Bronchial epithelial cell (primary cell): Measurements from ENCODE around the gene JMJD7. TPM values are rescaled to one million over a fixed set of nuclear protein-coding genes. Genes with fewer than 3 reads are reported as not detected.

Experiments
- DNase-seq: peaks from one replicate; pipeline ENCODE4 v3.0.0-alpha.2; 2010; ENCODE audit warnings: low read depth
- FAIRE-seq: peaks from 2 replicates; lab custom pipeline; 2011; peaks lifted over from hg19 to GRCh38; lab: Jason Lieb, UNC
- H3K27me3 ChIP-seq: 2 replicates; pipeline ENCODE4 v1.5.1; 2011; ENCODE audit warnings: low read length; ENCODE audit not compliant: control insufficient read depth, insufficient read depth
- H3K36me3 ChIP-seq: 2 replicates; pipeline ENCODE4 v1.5.1; 2011; ENCODE audit warnings: low read length; ENCODE audit not compliant: control insufficient read depth, insufficient read depth
- H3K4me3 ChIP-seq: 2 replicates; pipeline ENCODE4 v1.5.1; 2011; ENCODE audit warnings: mild to moderate bottlenecking, low read depth, low read length, control low read depth
- total RNA-seq: library from RNA; depleted of rRNA; stranded (reverse); fragments of >200 nt; gene quantifications from 2 replicates; pipeline ENCODE4 v1.2.1, GENCODE V29; 2014
- TF ChIP-seq, protein P1 (sequence below): IDR thresholded peaks from 2 replicates; pipeline ENCODE4 v1.5.1; 2011; ENCODE audit warnings: mild to moderate bottlenecking, moderate library complexity, low read length, control low read depth, inconsistent platforms; ENCODE audit not compliant: insufficient read depth, severe bottlenecking

Gene JMJD7
- total RNA-seq, 1 donor from 2014 or later: 22.9 TPM

DNA sequence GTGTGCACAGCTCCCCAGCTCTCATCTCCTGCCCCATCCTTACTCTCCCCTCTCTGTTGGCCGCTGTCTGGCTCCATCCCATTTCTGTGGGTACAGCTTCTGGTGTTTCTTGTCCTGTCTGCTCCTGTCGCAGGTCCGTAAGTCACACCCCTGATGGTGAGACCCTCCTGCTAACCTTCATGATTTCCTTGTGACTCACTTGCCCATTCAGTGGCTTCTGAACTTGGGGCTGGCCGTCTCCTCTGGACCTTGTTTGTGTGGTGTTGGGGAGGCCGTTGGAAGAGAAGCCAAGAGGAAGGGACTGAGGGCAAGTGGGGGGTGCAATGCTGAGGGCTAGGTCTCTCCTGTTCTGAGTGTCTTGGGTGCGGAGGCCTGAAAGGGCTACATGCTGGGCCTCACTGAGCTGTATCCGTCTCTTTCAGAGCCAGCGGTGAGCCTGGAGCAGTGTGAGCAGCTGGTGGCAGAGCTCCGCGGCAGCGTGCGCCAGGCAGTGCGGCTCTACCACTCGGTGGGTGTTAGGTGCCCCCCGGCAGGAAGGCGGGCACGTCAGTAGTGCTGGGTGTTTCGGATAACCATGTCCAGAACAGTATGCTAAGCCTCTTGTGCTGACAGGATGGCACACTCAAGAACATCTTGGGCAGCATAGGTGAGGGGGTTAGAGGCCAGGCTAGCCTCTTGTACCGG lies 3.7 kb upstream of the JMJD7 start:
- H3K36me3 ChIP-seq: peaks cover 49% of the 10 kb centered on the region
- DNase-seq (no peak), FAIRE-seq (no peak)
- H3K4me3 ChIP-seq: no peak overlapping the region
- TF ChIP-seq, protein P1, sequence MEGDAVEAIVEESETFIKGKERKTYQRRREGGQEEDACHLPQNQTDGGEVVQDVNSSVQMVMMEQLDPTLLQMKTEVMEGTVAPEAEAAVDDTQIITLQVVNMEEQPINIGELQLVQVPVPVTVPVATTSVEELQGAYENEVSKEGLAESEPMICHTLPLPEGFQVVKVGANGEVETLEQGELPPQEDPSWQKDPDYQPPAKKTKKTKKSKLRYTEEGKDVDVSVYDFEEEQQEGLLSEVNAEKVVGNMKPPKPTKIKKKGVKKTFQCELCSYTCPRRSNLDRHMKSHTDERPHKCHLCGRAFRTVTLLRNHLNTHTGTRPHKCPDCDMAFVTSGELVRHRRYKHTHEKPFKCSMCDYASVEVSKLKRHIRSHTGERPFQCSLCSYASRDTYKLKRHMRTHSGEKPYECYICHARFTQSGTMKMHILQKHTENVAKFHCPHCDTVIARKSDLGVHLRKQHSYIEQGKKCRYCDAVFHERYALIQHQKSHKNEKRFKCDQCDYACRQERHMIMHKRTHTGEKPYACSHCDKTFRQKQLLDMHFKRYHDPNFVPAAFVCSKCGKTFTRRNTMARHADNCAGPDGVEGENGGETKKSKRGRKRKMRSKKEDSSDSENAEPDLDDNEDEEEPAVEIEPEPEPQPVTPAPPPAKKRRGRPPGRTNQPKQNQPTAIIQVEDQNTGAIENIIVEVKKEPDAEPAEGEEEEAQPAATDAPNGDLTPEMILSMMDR: no peak
- no peaks in the 10 kb centered on the region for H3K27me3 ChIP-seq

DNA sequence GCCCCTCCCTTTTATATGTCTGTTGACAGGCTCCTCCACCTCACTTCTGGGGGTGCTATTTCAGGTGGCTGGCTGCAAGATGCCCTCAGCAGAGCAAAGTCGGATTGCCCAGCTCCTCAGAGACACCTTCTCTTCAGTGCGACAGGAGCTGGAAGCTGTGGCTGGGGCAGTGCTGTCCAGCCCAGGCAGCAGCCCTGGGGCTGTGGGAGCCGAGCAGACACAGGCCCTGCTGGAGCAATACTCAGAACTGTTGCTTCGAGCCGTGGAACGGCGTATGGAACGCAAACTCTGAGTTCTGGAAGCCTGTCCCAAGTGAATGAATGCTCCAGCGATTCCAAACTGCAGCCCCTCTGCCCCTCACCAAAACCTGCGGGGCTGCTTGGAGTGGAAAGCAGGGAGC lies 2.7 kb upstream of the JMJD7 start:
- H3K4me3 ChIP-seq: no peak overlapping the region
- TF ChIP-seq, protein P1: no peak
- no peaks in the 10 kb centered on the region for H3K27me3 ChIP-seq
- DNase-seq (no peak), FAIRE-seq (no peak)
- peaks cover 49% of the 10 kb centered on the region for H3K36me3 ChIP-seq

DNA sequence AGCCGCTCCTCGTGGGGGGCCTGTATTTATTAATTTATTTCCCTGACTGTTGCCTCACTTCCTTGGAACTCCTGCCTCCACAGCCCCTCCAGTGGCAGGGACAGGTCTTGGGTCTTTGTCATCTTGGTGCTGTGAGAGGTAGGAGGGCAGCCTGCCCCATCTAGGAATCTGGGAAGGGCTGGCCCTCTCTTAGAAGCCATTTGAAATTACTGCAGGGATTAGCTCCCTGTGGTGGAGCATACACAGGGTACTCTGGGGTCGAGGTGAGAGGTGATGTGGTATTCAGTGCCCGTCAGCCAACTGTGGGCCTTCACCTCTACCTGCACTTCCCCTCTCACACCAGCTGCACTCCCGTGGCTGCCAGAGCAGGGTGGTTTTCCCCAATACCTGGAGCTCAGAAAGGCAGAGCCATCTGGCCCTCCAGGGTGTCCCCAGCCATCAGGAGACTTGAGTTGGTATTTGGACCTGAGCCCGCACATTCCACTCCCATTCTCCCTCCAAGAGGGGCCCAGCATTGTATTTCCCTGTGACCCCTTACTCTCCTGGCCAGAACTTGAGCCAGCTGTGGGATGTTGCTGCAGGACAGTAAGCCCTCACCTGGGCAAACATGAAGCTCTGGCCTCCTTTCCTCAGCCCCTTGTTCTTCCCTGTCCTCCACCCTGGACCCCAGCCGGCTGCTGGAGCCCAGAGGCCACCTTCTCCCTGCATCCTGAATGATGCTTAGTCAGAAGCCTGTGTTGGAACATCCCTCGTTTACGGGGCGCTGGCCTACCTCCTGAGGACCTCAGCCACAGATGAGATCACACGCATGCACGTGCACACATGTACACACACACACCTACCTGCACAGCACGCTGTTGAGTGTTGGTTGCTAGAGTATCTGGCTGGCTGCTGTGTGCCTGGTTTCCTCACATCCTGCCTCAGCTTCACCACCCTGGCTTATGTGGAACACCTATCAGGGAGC lies 2.0 kb upstream of the JMJD7 start:
- Histone ChIP-seq H3K27me3 (no peaks in the 10 kb centered on the region), H3K36me3 (peaks cover 42% of the 10 kb centered on the region), H3K4me3 (no peak overlapping the region)
- TF ChIP-seq, protein P1: no peak
- DNase-seq: peak; percentile 32
- peak; percentile 73 for FAIRE-seq

DNA sequence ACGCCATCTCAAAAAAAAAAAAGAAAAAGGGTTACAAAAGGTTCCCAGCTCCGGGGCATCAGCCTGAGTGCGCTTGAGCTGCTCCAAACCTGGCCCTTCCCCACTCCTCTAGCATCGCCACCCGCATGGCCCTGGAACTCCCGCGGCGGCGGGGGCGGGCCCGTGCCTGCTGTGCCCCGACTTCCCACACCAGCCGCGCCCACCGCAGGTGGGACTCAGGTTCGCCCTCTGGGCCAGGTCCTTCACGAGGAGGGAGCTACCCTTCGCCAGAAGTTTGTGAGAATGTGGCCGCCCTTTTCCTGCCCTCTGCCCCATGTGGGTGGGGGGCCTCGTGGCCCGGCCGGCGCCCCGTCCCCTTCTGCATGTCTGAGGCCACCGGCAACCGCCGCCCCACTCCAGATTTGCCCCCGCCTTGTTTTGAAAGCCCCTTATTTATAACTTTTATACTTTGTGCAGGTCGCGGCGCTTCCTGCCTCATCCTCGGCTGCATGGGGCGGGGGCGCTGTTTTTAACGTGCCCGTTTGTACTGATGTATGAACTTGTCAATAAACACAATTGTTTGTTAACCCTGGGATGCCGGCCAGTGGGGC lies 507 bp upstream of the JMJD7 start:
- DNase-seq: peak; percentile 25
- H3K36me3 ChIP-seq: peaks cover 34% of the 10 kb centered on the region
- peak overlapping the region; percentile 94 for H3K4me3 ChIP-seq
- H3K27me3 ChIP-seq: no peaks in the 10 kb centered on the region
- no peak for FAIRE-seq
- TF ChIP-seq, protein P1: no peak

DNA sequence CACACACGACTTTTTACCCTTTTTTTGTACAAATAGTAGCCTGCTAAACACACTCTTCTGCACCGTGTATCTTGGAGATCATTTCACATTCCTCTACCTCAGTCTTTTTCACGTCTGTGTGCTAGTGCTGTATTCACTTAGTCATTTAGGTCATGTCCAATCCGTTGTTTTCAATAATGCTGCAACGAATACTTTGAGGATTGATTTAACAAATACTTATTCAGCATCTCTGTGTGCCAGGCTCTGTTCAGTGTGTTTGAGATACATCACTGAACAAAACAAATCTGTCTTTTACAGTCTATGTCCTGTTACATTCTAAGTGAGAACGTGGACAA lies 882 bp downstream of the JMJD7 start:
- Histone ChIP-seq H3K4me3 (peak overlapping the region; percentile 94), H3K27me3 (no peaks in the 10 kb centered on the region), H3K36me3 (peaks cover 21% of the 10 kb centered on the region)
- DNase-seq (peak; percentile 40), FAIRE-seq (no peak)
- TF ChIP-seq, protein P1: no peak
